Stimulated activated naive B cell treated with anti-CD40 and anti-IgM and Interleukin-4, amounts not matched to agents 10 μg/mL and 1 μg/mL and 100 μg/mL, for 72 hours (primary cell): Measurements from ENCODE around the gene PTGES.

Experiments
- ATAC-seq, 2 donors: fragments of 150-1000 bp; cut with Tn5 transposase; replicated peaks; 2 replicates each; pipeline ENCODE4 v1.10.0; 2021; ENCODE audit warnings: moderate library complexity in 1 of 2
- DNase-seq: peaks from one replicate; pipeline ENCODE4 v3.0.0; 2021
- H3K27ac Mint-ChIP-seq: one replicate; pipeline ENCODE4 v1.8.0; 2022; ENCODE audit warnings: mild to moderate bottlenecking, mixed read lengths
- H3K27me3 Mint-ChIP-seq, 2 donors: one replicate each; pipeline ENCODE4 v1.8.0; 2022; ENCODE audit warnings: mixed read lengths in 2 of 2
- H3K36me3 Mint-ChIP-seq, 2 donors: one replicate each; pipeline ENCODE4 v1.8.0; 2022; ENCODE audit warnings: mixed read lengths in 2 of 2, mild to moderate bottlenecking in 1 of 2
- H3K4me1 Mint-ChIP-seq, 2 donors: one replicate each; pipeline ENCODE4 v1.8.0; 2022; ENCODE audit warnings: mixed read lengths in 2 of 2, mild to moderate bottlenecking in 1 of 2
- H3K4me3 Mint-ChIP-seq, 2 donors: one replicate each; pipeline ENCODE4 v1.8.0; 2022; ENCODE audit warnings: mild to moderate bottlenecking in 2 of 2, mixed read lengths in 2 of 2, moderate library complexity in 1 of 2
- H3K9me3 Mint-ChIP-seq, 2 donors: one replicate each; pipeline ENCODE4 v1.8.0; 2022; ENCODE audit warnings: mixed read lengths in 2 of 2, mild to moderate bottlenecking in 1 of 2

The PTGES gene

DNA sequence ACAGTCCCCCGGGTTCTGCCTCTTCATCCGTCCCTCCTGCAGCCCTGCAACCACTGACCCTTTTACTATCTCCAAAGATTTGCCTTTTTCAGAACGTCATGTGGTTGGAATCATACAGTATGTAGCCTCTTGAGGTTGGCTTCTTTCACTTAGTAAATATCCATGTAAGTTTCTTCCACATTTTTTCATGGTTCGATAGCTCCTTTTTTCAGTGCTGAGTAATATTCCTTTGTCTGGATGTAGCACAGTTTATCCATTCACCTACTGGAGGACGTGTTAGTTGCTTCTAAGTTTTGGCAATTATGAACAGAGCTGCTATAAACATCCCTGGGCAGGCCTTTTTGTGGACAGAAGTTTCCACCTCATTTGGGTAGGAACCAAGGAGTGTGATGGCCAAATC is 60.3 kb downstream of the PTGES start:
- Mint-ChIP-seq H3K27ac (no peak overlapping the region), H3K27me3 (peaks cover 24 to 50% of the 10 kb centered on the region in 2 donors), H3K36me3 (no peaks in the 10 kb centered on the region), H3K4me1 (peaks cover 2 to 5% of the 10 kb centered on the region in 2 donors), H3K9me3 (no peaks in the 10 kb centered on the region), H3K4me3 (no peak overlapping the region)
- DNase-seq (no peak), ATAC-seq (no peak)
